ENCODE data around the gene ST6GALNAC6.

The ST6GALNAC6 gene

DNA sequence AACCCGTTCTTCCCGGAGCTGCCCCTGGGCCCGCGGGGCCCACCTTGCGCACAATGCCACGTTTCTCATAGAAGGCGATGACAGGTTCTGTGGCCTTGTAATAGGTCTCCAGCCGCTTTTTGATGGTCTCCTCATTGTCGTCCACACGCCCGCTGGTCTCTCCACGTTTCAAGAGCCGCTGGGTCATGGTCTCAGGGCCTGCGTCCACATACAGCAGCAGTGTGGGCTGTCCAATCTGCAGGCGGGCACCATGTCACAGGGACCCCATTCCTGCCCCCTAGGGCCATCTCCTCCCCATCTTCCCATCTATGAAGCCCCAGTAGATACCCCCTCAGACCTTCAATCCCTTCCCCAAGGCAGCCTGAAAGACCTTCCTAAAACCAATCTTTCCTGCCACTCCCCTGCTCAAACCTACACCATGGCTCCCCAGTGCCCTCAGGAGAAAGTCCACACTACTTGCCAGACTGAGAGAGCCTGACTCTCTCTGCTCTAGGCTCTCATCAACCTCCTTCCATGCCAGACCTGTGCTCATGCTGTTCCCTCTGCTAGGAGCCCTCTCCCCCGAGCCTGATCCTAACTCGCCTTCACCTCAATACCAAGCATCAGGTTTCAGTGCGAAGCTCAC, 31.0 kb downstream of the ST6GALNAC6 start:
- H3K4me3 ChIP-seq (ENCODE audit: low read depth, low read length), result no peak overlapping the region
- DNase-seq (ENCODE audit: low read depth, low spot score), result no peak
- in situ Hi-C loops (cut with HindIII; ENCODE audit: low sequenced_read_pairs), result no loop called here
- TF ChIP-seq, protein P1, sequence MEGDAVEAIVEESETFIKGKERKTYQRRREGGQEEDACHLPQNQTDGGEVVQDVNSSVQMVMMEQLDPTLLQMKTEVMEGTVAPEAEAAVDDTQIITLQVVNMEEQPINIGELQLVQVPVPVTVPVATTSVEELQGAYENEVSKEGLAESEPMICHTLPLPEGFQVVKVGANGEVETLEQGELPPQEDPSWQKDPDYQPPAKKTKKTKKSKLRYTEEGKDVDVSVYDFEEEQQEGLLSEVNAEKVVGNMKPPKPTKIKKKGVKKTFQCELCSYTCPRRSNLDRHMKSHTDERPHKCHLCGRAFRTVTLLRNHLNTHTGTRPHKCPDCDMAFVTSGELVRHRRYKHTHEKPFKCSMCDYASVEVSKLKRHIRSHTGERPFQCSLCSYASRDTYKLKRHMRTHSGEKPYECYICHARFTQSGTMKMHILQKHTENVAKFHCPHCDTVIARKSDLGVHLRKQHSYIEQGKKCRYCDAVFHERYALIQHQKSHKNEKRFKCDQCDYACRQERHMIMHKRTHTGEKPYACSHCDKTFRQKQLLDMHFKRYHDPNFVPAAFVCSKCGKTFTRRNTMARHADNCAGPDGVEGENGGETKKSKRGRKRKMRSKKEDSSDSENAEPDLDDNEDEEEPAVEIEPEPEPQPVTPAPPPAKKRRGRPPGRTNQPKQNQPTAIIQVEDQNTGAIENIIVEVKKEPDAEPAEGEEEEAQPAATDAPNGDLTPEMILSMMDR (IDR thresholded peaks at IDR 0.05; ENCODE audit: low read depth, low read length), result no peak

DNA sequence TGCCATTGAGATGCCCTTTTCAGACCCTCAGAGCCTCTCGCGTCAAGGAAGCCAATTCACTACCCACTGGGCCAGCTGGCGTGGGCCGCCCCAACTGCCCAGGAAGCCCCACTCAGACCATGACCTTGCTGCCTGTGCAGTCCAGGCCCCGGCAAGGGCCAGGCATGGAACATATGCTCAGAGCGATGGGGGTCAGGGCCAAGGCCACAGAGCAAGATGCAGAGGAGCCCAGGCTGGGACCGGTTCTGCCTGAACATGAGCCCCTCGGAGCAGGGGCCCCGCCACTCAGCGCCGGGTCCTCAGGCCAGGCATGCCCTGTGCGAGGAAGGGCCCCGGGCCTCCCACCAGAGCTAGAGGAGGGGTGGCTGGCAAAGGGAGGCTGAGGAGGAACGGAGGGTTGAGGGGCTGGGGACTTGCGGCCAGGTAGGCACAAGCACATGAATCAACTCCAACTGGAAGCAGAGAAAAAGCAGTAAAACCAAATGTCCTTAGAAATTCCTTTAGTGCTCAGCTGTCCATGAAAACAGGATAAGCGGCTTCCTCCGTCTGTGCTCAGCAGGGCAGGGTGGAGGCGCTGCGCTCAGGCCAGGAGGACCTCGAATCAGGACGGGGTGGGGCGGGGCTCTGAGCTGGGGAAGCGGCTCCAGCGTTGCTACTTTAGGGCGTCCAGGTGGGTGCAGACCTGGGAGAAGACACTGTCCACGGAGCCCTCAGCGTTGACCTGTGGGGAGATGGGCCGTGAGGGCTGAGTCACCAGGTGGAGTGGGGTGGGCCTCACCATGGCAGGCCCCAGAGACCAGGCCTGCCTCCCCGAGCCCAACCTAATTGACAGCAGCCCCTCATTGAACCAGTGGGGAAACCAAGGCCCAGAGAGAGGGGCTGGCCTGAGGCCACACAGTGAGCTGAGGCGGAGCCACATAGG, 31.8 kb downstream of the ST6GALNAC6 start:
- no peak overlapping the region for H3K4me3 ChIP-seq (ENCODE audit: low read depth, low read length)
- TF ChIP-seq, protein P1 (IDR thresholded peaks at IDR 0.05; ENCODE audit: low read depth, low read length), result no peak
- in situ Hi-C loops (cut with HindIII; ENCODE audit: low sequenced_read_pairs), result no loop called here
- DNase-seq (ENCODE audit: low read depth, low spot score), result no peak

DNA sequence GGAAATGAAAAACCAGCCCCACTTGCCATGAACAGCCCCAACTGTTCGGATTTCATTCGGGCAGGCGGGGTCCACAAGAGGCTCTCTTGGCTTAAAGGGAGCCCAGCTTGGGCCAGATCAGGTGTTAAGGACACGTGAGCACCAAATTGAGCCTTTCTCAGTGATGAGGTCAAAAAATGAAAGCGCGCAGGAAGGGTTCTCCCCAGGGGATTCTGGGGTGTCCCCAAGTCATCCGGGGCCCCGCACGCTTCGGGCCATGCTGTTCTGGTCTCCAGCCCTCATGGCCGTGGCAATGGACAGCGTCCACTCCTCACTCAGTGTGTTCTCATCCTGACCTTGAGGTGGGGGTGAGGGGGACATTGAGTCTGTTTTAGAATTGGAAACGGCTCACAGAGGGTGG, 32.9 kb downstream of the ST6GALNAC6 start:
- TF ChIP-seq, protein P1 (IDR thresholded peaks at IDR 0.05; ENCODE audit: low read depth, low read length), result no peak
- DNase-seq (ENCODE audit: low read depth, low spot score), result no peak
- in situ Hi-C loops (cut with HindIII; ENCODE audit: low sequenced_read_pairs), result no loop called here
- H3K4me3 ChIP-seq (ENCODE audit: low read depth, low read length), result no peak overlapping the region

DNA sequence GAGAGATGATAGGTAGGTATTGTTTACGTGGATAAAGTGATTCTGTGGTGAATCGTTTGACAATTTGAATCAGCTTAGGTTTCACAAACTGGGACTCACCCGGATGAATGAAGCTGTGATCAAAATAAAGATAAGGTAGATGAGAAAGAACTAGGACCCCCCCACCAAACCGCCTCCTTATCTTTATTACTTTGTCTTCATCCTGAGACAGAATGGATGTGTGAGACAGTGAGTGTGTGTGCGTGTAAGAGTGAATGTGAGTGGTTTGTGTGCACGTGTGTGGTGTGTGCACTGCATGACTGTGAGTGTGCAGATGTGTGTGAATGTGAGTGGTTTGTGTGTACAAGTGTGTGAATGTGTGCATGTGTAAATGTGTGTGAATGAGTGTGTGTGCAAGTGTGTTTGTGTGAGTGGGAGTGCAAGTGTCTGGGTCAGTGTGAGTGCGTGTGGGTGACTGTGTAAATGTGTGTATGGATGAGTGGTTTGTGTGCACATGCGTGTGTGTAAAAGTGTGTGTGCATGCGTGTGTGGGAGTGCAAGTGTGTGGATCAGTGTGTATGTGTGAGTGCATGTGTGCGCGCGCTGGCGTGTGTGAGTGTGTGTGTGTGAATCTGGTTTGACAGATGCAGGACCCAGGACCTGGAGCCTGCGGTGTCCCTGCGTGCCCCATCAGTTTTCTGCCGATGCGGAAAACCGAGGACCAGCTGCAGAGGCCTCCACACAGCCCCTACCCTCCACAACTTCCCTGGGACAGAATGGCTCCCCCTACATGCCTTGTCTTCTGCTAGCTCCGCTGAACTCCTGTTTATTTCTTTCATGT, 33.5 kb downstream of the ST6GALNAC6 start:
- no peak overlapping the region for H3K4me3 ChIP-seq (ENCODE audit: low read depth, low read length)
- in situ Hi-C loops (cut with HindIII; ENCODE audit: low sequenced_read_pairs), result no loop called here
- TF ChIP-seq, protein P1 (IDR thresholded peaks at IDR 0.05; ENCODE audit: low read depth, low read length), result no peak
- no peak for DNase-seq (ENCODE audit: low read depth, low spot score)

DNA sequence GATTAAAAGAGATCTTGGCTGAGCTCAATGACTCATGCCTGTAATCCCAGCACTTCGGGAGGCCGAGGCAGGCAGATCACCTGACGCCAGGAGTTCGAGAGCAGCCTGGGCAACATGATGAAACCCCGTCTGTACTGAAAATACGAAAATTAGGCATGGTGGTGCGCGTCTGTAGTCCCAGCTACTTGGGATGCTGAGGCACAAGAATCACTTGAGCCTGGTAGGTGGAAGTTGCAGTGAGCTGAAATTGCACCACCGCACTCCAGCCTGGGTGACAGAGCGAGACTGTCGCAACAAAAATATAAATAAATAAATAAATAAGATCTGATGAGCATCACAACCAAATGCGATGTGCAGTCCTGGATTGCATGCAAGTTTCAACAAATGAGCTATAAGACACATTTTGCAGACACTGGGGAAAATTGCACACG, 36.2 kb downstream of the ST6GALNAC6 start:
- in situ Hi-C loops (cut with HindIII; ENCODE audit: low sequenced_read_pairs), result no loop called here
- TF ChIP-seq, protein P1 (IDR thresholded peaks at IDR 0.05; ENCODE audit: low read depth, low read length), result no peak
- no peak for DNase-seq (ENCODE audit: low read depth, low spot score)
- H3K4me3 ChIP-seq (ENCODE audit: low read depth, low read length), result no peak overlapping the region
